Caki2 (cell line): Measurements from ENCODE around the gene B4GALNT4. TPM values are rescaled to one million over a fixed set of nuclear protein-coding genes. Genes with fewer than 3 reads are reported as not detected.
"Not testable (repeated sequence)": the region's sequence is repeated elsewhere in the genome, so short reads cannot be mapped to it uniquely, and the experiment has no call there.

Experiments used
- DNase-seq: peaks from one replicate; pipeline ENCODE4 v3.0.0-alpha.2; 2015; ENCODE audit warnings: low read depth
- in situ Hi-C: cut with HindIII; loops from 2 replicates; pipeline ENCODE4 v1.10.0; 2016; ENCODE audit warnings: low sequenced_read_pairs, low pct_unique_long_range_greater_than_20kb, mixed read lengths
- total RNA-seq: library from RNA; depleted of rRNA; stranded (reverse); fragments of >200 nt; shearing (Covaris generic); gene quantifications from 2 replicates; pipeline ENCODE4 v1.2.3, GENCODE V29; 2014; ENCODE audit warnings: low replicate concordance

The B4GALNT4 gene
- total RNA-seq, 1 experiment from 2014 or later = 61.5 TPM

DNA sequence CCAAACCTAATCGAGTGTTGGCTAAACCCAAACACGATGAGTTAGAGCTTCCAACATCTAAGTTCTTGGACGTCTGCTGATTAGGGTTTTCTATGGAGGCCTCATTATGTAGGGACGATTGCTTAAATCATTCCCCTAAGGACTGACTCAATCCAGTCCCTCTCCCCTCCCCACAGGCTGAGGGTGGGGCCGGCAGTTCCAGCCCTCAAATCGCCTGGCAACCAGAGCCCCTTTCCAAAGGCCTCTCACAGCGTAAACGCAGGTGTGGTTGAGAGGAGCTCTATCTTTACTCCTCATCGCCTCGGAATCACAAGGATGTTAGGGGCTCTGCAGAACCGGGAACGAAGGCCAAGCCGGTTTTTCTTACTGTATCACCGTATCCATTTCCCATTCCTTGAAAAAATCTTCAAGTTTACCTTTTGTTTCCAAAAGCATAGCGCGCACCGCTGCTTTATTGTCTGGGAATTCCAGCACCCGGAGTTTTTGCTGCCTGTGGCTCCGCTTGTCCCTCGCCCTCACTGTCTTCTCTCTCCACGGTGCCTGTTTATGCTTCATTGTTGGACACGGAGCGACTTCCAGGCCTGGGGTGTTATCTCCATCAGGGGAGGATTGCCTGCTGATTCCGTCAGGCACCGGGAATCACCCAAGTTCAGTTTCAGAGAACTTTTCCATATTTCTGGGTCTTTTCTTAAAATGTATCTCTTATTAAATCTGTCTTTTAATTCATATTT is 34.9 kb upstream of the B4GALNT4 start:
- in situ Hi-C loops = no loop called here
- no peak for DNase-seq

DNA sequence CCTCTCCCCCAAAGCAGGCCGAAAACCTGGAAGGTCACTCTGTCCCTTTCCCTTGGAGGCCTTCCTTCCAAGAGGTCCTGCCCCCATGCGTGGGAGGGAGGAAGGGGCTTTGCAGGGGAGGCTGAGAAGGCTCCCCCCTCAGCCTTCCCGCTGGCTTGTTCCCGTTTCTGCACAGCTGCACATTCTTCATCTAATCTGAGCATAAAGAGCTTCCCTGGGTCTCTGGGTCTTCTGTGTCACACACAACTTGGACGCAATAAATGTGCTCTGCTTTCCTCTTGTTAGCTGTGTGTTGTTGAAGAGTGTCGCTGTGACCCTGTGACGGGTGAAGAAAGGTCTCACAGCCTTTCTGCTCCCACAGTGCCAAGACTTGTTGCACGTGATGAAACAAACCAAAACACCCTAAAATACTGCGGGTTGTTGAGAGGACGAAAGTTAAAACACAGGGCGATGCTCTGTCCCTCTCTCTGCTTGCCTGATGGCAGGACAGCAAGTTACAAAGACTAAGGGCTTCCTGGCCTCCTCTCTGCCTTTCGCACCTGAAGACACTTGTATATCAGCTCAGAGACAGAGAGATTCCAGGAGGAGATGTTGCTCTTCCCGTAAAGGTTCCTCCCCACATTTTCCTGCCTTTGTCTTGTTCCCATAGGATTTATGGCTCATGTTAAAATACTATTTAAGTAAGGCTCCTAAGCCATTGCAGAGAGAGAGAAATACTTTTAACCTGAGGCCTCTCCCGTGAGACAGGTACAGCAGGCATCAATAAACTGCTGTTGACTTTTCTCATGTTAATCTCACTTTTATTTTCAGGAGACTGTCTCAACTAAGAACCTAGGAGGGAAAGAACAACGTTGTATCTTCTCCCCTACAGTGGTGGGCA is 33.3 kb upstream of the B4GALNT4 start:
- in situ Hi-C loops = no loop called here
- no peak for DNase-seq

DNA sequence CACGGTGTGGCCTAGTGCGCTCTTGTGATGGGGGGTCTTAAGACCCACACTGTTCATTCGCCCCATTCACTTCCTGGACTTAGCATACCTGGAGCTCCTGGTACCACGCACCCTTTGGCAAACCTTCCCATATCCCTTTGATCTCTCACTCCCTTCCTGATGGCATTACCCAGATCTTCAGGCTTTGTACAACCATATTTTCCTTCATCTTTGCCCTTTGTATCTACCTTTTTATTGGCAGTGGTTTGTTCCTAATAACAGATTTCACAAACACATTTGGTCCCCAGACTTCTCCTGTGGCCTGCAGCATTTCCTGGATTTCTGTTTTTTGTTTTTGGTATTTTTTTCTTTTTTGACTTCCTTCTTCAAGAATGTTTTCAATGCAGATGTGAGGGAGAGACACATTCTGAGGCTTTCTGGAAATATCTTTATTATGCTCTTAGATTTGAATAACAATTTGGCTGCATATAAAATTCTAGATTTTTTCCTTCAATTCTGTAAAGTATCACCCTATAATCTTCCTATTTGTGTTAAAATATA is 32.6 kb upstream of the B4GALNT4 start:
- in situ Hi-C loops = no loop called here

DNA sequence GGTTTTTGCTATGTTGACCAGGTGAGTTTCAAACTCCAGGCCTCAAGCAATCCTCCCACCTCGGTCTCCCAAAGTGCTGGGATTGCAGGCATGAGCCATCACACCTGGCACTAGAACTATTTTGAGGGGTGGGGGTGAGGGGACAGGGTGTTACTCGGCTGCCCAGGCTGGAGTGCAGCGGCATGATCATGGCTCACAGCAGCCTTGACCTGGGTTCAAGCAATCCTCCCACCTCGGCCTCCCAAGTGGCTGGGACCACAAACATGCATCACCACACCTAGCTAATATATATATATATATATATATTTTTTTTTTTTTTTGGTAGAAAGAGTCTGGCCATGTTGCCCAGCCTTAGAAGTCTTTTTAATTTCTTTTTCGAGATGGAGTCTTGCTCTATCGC is 31.6 kb upstream of the B4GALNT4 start:
- no peak for DNase-seq
- in situ Hi-C loops = no loop called here

More for the DNA sequence above, 32.6 kb upstream of the B4GALNT4 start:
- DNase-seq = no peak

DNA sequence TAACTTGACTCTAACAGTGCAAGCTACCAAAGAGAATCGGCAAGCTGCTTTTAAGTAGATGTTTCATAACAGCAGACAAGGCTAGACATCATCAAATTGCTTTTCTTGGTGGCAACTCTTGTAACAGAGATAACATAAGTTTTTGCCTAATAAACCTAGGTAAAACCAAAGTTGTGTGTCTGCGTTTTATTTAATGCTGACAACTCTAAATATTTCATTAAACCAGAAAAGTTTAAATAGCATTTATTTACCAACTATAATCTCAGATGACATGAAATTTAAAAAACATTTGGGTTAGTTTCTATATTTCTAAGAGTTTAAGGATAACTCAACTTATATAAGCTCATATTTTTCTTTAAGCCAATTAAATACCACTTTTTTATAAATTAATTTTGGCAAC is 29.3 kb upstream of the B4GALNT4 start:
- in situ Hi-C loops = no loop called here
- no peak for DNase-seq

DNA sequence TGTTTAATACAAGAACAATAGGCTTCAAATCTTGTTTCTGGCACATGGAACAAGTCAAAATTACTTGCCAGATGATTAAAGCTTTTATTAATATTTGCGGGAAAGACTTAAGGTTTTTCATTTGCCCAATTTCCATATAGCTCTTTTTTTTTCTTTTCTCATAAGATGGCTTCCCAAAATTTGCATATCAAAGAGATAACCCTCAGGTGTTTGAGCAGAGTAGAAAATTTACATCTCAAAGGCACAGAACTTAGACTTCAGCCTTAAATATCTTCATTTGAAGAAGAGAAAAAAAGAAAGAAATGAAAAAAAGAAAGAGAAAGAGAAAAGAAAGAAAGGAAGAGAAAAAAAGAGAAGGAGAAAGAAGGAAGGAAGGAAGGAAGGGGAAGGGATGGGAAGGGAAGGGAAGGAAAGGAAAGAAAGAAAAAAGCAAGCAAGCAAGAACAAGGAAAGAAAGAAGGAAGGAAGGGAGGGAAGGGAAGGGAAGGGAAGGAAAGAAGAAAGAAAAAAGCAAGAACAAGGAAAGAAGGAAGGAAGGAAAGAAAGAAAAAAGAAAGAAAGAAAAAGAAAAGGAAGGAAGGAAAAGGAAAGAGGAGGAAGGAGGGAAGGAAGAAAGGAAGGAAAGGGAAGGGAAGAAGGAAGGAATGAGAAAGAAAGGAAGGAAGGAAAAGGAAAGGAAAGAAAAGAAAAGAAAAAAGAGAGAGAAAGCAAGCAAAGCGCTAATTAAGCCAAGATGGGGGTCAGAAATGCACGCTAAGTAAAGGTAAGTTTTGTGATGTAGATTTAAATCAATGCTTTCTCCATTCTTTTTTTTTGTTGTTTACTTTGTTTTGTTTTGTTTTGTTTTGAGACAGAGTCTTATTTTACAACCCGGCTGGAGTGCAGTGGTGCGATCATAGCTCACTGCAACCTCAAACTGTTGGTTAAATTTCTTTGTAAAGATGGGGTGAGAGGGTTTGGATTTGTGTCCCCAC is 28.5 kb upstream of the B4GALNT4 start:
- in situ Hi-C loops = no loop called here

DNA sequence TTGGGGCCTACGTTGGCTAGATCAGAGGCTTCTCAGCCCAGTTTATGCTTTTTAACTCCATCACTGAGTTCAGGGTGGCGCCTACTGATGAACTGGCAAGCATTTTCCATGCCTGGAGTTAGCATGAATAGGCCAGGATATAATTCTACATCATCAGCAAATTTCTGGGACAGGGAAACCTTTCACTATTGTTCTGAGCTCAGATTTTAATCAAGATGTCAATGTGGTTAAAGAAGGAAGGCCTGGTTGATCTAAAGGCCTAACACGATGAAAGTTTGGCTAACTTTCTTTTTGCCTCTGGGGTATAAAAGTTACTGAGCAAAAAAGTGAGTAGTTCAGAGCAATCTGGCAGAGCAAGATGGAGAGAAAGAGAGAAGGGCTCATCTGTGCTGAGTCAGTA is 27.0 kb upstream of the B4GALNT4 start:
- in situ Hi-C loops = no loop called here
- DNase-seq = no peak

More for the DNA sequence above, 28.5 kb upstream of the B4GALNT4 start:
- DNase-seq = no peak

DNA sequence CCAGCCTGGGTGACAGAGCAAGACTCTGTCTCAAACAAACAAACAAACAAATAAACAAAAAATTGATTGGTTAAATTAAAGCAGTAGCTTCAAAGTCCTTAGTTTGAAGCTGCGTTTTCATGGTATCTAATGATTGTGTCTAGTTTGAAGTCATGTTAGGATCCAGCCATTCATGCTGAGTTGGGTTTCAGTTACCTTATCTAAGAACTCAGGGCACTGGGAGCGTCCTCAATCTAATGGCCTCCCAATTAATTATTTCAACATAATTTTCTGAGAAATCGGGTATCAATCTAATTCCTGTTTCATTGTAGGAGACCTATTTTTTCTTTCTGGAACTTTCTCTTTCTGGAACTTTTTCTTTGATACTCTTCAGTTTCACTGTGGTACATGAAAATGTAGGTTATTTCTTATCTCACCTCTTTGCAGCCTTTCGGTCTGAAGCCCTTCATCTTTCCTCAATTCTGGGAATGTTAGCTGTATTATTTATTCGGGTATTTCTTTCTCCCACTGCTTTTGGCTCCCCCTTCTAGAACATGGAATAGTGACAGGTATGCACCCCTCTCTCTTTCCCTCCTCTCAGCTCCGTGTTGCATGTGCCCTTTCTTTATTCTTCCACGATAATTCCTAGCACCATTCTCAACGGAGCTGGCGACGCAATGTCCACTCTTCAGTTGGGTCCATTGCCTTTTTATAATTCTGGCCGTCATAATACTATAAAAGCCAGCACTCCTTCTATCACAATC is 24.3 kb upstream of the B4GALNT4 start:
- DNase-seq = no peak
- in situ Hi-C loops = no loop called here

DNA sequence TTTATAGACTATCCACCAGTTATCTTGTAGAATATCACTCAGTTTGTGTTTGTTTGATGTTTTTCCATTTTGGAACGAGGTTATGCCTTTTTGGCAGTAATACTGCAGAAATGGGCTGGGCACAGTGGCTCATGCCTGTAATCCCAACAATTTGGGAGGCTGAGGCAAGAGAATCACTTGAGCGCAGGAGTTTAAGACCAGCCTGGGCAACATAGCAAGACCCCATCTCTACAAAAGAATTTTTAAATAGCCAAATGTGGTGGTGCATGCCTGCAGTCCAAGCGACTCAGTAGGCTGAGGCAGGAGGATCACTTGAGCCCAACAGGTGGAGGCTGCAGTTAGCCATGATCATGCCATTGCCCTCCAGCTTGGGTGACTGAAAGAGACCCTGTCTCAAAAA is 22.8 kb upstream of the B4GALNT4 start:
- in situ Hi-C loops = no loop called here
- DNase-seq = no peak

DNA sequence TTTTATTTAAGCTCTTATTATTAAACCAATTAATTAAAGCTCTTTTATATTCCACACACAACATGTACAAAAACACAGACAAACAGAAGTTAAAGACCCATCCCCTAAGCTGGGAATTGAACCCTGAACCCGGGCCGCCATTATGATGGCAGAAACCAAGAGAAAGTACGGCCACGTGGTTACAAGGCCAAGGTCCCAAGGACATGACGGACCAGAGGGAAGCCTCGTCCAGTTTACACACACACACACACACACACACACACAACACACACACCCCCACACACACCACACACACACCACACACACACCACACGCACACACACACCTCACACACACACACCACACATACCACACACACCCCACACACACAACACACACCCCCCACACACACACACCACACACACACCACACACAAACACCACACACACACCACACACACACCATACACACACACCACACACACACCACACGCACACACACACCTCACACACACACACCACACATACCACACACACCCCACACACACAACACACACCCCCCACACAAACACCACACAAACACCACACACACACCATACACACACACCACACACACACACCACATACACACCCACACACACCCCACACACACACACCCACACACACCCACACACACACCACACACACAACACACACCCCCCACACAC is 19.9 kb upstream of the B4GALNT4 start:
- DNase-seq, in situ Hi-C loops: not testable (repeated sequence)

DNA sequence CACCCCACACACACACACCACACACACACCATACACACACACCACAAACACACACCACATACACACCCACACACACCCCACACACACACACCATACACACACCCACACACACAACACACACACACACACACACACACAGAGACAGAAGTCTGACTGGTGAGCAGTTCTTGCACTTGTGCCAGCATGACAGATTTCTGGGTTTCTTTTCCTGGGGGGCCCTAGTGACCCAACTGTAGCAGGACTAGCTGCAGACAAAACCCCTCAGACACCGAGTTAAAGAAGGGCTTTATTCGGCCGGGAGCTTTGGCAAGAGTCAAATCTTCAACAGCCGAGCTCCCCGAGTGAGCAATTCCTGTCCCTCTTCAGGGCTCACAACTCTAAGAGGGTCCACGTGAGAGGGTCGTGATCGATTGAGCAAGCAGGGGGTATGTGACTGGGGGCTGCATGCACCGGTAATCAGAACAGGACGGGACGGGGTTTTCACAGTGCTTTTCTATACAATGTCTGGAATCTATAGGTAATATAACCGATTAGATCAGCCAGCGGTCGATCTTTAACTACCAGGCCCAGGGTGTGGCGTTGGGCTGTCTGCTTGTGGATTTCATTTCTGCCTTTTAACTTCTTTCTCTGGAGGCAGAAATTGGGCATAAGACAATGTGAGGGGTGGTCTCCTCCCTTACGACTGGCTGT is 19.1 kb upstream of the B4GALNT4 start:
- DNase-seq, in situ Hi-C loops: not testable (repeated sequence)

DNA sequence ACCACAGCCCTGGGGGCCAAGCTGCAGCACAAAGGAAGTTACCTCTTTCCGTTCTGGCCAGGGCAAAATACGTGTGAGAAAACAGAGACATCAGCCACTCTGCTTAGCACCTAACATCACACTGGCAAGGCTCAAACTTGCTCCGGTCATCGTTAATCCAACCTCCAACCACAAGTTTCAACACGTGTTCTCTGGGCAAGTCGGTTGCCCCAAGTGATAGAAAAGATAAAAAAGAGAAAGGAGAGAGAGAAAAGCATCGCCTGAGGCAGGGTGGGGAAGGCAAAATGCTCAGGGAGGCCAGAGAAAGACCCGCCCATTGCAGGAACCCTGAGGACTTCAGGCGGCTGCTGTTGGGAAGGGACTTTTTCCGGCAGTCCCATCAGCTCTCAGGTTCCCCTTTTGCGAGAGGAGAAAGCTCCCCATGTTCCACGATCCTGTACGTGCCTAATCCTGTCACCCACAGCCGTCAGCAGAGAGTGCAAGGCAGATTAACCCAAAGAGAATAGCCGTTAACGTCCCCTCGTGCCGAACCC is 18.5 kb upstream of the B4GALNT4 start:
- no peak for DNase-seq
- in situ Hi-C loops = no loop called here

DNA sequence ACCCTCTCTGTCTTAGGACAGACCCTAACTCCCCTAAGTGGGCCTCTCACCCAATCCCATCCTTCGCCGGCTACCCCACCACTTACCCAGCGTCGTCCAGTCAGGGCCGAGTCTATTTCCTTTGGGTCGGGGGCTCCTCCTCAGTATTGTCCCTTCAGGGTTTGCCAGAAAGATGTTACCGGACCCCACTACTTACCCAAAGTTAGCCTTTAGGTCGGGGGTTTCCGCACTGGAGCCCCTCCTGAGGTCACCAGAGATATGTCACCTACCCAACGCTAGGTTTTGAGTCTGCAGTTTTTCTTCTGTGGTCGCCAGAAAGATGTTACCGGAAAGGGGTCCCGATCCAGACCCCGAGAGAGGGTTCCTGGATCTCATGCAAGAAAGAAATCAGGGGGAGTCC is 17.9 kb upstream of the B4GALNT4 start:
- no peak for DNase-seq
- in situ Hi-C loops = no loop called here

DNA sequence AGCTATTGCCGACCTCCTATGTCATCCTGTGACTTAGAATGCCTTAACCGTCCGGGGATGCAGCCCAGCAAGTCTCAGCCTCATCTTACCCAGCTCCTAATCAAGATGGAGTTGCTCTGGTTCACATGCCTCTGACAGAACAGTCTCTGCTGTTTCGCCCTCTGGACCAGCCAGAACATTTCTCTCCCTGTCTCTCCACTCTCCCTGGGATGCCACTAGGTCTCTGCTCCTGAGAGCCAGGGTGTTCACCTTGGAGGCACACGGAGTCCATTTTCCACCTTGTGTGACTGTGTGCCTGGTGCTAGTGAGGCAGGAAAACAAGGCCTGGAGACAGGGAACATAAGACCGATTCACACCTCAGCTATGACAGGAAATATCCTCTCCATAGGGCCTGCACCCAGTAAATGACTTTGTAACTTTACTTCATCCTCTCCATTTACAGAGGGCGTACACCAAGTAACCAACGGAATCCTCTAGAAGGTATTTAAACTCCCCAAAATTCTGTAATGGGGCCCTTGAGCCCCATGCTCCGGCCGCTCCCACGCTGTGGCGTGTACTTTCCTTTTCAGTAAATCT is 16.8 kb upstream of the B4GALNT4 start:
- in situ Hi-C loops = no loop called here
- no peak for DNase-seq

DNA sequence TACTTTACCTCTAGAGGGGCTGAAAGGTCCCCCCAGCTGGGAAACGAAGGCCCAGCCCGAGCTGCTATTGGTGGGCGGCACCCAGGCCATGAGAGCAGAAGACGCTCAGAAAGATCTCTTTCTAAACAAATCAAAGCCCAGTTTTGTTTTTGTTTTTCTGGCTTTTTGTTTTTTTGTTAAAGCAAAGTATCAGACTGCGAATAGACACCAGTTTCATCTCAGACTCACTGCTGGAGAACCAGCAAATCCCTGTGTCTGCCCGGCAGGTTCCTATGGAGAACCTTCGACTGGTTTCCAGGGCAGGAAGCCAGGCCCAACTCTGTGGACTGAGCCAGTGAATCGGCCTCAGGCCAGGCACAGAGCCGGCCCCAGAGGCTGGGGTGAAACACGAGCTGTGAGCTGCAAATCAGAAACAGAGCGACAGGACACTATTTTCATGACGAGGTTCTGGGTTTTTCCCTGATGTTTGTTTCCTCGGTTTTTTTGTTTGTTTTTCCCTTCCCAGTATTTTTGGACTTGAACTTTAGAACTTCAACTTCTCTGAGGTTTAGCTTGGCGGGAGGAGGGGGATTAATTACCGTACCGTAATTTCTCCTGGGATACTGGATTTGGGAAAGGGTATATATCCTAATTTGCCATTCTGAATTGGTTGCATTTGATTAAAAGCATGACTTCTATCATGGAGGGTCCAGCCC is 16.0 kb upstream of the B4GALNT4 start:
- DNase-seq = no peak
- in situ Hi-C loops = no loop called here
